Karpas-422 (cell line): ENCODE measurements around the gene PROC. TPM values are rescaled to one million over a fixed set of nuclear protein-coding genes. Genes with fewer than 3 reads are reported as not detected.

Experiments used
- DNase-seq: peaks from one replicate; pipeline ENCODE4 v3.0.0-alpha.2; 2015
- H2AFZ ChIP-seq: fragments of 200-600 bp; sonication (generic); 2 replicates; pipeline ENCODE4 v1.6.1; 2014; ENCODE audit warnings: antibody characterized with exemption, low read length, mixed read lengths
- H3K27ac ChIP-seq: fragments of 200-600 bp; sonication (generic); 2 replicates; pipeline ENCODE4 v1.5.1; 2014; ENCODE audit warnings: mild to moderate bottlenecking, low read length, moderate library complexity
- H3K27me3 ChIP-seq: fragments of 200-600 bp; sonication (generic); 2 replicates; pipeline ENCODE4 v1.6.1; 2014; ENCODE audit warnings: low read length, mixed read lengths
- H3K36me3 ChIP-seq: fragments of 200-600 bp; sonication (generic); 2 replicates; pipeline ENCODE4 v1.6.1; 2014; ENCODE audit warnings: low read length, mixed read lengths; ENCODE audit not compliant: insufficient read depth
- H3K4me1 ChIP-seq: fragments of 200-600 bp; sonication (generic); 2 replicates; pipeline ENCODE4 v1.6.1; 2014; ENCODE audit warnings: mild to moderate bottlenecking, low read length, mixed read lengths
- H3K4me2 ChIP-seq: fragments of 200-600 bp; sonication (generic); 2 replicates; pipeline ENCODE4 v1.6.1; 2014; ENCODE audit warnings: low read length, low read depth, mild to moderate bottlenecking; ENCODE audit not compliant: poor library complexity, severe bottlenecking
- H3K4me3 ChIP-seq: fragments of 200-600 bp; sonication (generic); 2 replicates; pipeline ENCODE4 v1.5.1; 2014; ENCODE audit warnings: mild to moderate bottlenecking, antibody characterized with exemption, low read length, mixed read lengths
- H3K79me2 ChIP-seq: fragments of 200-600 bp; sonication (generic); 2 replicates; pipeline ENCODE4 v1.6.1; 2014; ENCODE audit warnings: mild to moderate bottlenecking, low read length, mixed read lengths
- H3K9ac ChIP-seq: fragments of 200-600 bp; sonication (generic); 2 replicates; pipeline ENCODE4 v1.6.0; 2014; ENCODE audit warnings: low read length
- H3K9me2 ChIP-seq: fragments of 200-600 bp; sonication (generic), shearing (Covaris generic); replicated peaks from 2 replicates; pipeline ENCODE4 v1.6.0; 2014; ENCODE audit warnings: mild to moderate bottlenecking, low read length, moderate library complexity; ENCODE audit not compliant: insufficient read depth
- H3K9me3 ChIP-seq: fragments of 300-700, 200-600 bp; sonication (generic); 2 replicates; pipeline ENCODE4 v1.6.1; 2014; ENCODE audit warnings: low read length, mixed read lengths
- H4K20me1 ChIP-seq: fragments of 200-600 bp; sonication (generic); 2 replicates; pipeline ENCODE4 v1.6.1; 2014; ENCODE audit warnings: mild to moderate bottlenecking, antibody characterized with exemption, low read length, low read depth; ENCODE audit not compliant: insufficient read depth
- total RNA-seq: library from RNA; depleted of rRNA; stranded (reverse); fragments of >200 nt; shearing (Covaris generic); gene quantifications from 2 replicates; pipeline ENCODE4 v1.2.3, GENCODE V29; 2014; ENCODE audit warnings: low replicate concordance

The PROC gene
- total RNA-seq, 1 experiment from 2014 or later: not detected

- Histone ChIP-seq H3K4me1 (peaks cover 20% of the 10 kb centered on the region), H3K9ac (no peak overlapping the region), H3K9me2 (no peaks in the 10 kb centered on the region), H3K36me3 (no peaks in the 10 kb centered on the region), H4K20me1 (no peaks in the 10 kb centered on the region), H3K27ac (no peak overlapping the region), H3K9me3 (no peaks in the 10 kb centered on the region), H2AFZ (no peak overlapping the region), H3K79me2 (no peaks in the 10 kb centered on the region), H3K4me3 (no peak overlapping the region), H3K4me2 (no peak overlapping the region), H3K27me3 (no peaks in the 10 kb centered on the region)
- DNase-seq: no peak
Observed at GRCh38 chr2:127400897-127401756, 17.1 kb upstream of the PROC start.

DNA sequence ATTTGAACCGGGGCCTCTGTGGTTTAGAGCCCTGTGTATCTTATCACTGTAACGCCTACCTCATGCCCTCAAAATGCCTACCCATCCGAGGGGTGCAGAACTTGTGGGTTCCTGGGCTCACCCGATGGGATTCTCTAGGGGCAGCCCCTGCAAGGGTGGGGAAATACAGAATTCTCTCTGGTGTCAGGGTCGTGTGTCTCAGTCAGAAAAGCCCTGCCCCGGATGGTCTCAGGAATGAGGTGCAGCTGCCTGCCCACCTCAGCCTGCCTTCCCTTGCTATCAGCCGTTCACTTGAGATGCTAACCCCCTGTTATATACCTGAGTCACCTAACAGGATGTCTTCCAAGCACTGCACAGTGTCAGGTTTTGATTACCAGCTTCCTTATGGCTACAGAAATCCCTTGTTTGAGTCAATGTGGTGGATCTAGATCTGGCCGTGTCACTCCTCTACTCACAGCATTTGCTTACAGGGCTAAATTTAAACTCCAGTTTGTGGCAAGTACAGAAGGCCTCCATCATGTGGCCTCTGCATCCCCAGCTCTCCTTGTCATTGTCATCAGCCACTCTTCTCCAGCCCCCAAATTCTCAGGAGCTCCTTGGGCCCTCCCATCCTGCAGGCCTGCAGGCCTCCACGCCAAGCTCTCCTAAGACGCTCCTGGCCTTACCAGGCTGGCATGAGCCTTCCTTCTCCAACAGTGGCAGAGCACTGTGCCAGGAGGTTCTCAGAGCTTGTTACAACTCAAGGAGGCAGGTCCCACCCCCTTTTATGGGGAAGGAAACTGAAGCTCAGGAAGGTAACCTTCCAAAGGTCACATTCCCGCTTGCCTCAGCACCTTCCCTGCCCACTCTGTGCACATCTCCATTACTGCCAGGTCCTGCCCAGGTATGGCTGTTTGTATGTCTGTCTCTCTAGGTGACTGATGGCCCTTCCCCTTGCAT is 16.2 kb upstream of the PROC start:
- no peaks in the 10 kb centered on the region for H3K9me2 ChIP-seq
- no peak overlapping the region for H3K4me2 ChIP-seq
- no peaks in the 10 kb centered on the region for H3K36me3 ChIP-seq
- no peak overlapping the region for H3K27ac ChIP-seq
- no peaks in the 10 kb centered on the region for H3K9me3 ChIP-seq
- H2AFZ ChIP-seq: peak overlapping the region; percentile 64; the same call in 1 of the 2 replicates
- H3K79me2 ChIP-seq: no peaks in the 10 kb centered on the region
- H3K4me1 ChIP-seq: peaks cover 20% of the 10 kb centered on the region
- H3K4me3 ChIP-seq: no peak overlapping the region
- H4K20me1 ChIP-seq: no peaks in the 10 kb centered on the region
- peak overlapping the region; percentile 16; the same call in 1 of the 2 replicates for H3K9ac ChIP-seq
- no peaks in the 10 kb centered on the region for H3K27me3 ChIP-seq
- no peak for DNase-seq

GRCh38 chr2:127403460-127403859 is 14.8 kb upstream of the PROC start:
- Histone ChIP-seq H3K9me2 (no peaks in the 10 kb centered on the region), H3K27me3 (no peaks in the 10 kb centered on the region), H3K9ac (0 out of 2 replicates have a peak overlapping the region, but pooled peaks have one; percentile 27), H3K79me2 (no peaks in the 10 kb centered on the region), H3K36me3 (no peaks in the 10 kb centered on the region), H4K20me1 (no peaks in the 10 kb centered on the region), H3K27ac (no peak overlapping the region), H3K9me3 (no peaks in the 10 kb centered on the region), H3K4me1 (peaks cover 28% of the 10 kb centered on the region), H3K4me3 (no peak overlapping the region), H3K4me2 (no peak overlapping the region), H2AFZ (no peak overlapping the region)
- no peak for DNase-seq

DNA sequence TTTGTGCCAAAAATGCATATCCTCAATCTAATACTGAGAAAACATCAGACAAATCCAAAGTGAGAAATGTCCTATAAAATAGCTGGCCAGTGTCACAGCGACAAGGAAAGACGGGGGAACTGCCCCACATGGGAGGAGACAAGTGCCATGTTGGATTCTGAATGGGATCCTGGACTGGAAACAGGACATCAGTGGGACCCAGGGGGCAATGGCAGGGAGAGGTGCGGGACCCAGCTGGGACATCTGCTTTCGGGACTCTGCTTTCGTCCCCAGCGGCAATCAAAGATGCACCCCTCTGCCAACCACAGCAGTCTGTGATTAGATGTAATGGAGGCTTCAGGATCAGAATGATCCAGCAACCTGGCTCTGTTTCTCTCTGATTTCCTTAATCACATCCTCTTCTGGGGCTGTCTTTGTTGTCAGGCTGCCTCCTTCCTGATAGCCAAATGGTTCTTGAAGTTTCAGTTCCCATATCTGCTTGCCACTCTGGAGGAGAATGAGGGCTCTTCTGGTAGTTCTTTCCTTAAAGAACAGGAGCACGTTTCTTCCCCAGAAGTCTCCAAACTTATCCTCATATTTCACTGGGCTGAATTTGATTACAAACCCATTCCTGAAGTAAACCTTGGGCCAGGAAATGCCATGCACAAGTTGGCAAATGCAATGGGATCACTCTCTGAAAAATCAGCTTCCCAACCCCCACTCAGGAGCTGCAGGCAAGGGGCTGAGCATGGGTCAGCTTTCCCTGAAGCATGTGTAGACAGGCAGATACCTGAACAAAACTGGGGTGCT is 13.6 kb upstream of the PROC start:
- Histone ChIP-seq H2AFZ (no peak overlapping the region), H3K4me1 (peaks cover 28% of the 10 kb centered on the region), H3K9me2 (no peaks in the 10 kb centered on the region), H3K9me3 (no peaks in the 10 kb centered on the region), H3K4me3 (no peak overlapping the region), H3K9ac (no peak overlapping the region), H3K27ac (no peak overlapping the region), H3K4me2 (no peak overlapping the region), H3K79me2 (no peaks in the 10 kb centered on the region), H3K27me3 (no peaks in the 10 kb centered on the region), H3K36me3 (no peaks in the 10 kb centered on the region), H4K20me1 (no peaks in the 10 kb centered on the region)
- DNase-seq: peak; percentile 54

- Histone ChIP-seq H3K27ac (no peak overlapping the region), H4K20me1 (no peaks in the 10 kb centered on the region), H3K4me1 (peaks cover 28% of the 10 kb centered on the region), H3K9me2 (no peaks in the 10 kb centered on the region), H3K4me3 (no peak overlapping the region), H3K27me3 (no peaks in the 10 kb centered on the region), H3K9ac (no peak overlapping the region), H3K79me2 (no peaks in the 10 kb centered on the region), H2AFZ (no peak overlapping the region), H3K36me3 (no peaks in the 10 kb centered on the region), H3K9me3 (no peaks in the 10 kb centered on the region), H3K4me2 (no peak overlapping the region)
- DNase-seq: no peak
Observed at GRCh38 chr2:127405255-127405610, 13.0 kb upstream of the PROC start.

DNA sequence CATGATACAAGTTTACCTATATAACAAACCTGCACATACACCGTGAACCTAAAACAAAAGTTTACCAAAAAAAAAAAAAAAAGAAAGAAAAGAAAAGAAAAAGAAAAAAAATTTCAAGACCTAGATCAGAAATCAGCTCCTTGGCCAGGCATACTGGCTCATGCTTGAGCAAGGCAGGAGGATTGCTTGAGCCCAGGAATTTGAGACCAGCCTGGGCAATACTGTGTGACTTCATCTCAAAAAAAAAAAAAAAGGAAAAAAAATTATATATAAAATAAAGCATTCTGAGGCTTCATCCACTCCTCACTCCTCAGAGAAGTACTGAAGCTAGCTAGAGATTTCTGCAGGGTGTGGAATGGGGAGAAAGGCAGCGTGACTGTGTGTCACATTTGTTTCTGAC is 11.8 kb upstream of the PROC start:
- Histone ChIP-seq H3K36me3 (no peaks in the 10 kb centered on the region), H3K9me2 (no peaks in the 10 kb centered on the region), H4K20me1 (no peaks in the 10 kb centered on the region), H3K79me2 (no peaks in the 10 kb centered on the region), H3K4me3 (no peak overlapping the region), H3K27me3 (no peaks in the 10 kb centered on the region), H3K27ac (no peak overlapping the region), H3K4me2 (no peak overlapping the region), H3K4me1 (peaks cover 37% of the 10 kb centered on the region), H3K9me3 (no peaks in the 10 kb centered on the region), H2AFZ (no peak overlapping the region), H3K9ac (no peak overlapping the region)
- DNase-seq: no peak

DNA sequence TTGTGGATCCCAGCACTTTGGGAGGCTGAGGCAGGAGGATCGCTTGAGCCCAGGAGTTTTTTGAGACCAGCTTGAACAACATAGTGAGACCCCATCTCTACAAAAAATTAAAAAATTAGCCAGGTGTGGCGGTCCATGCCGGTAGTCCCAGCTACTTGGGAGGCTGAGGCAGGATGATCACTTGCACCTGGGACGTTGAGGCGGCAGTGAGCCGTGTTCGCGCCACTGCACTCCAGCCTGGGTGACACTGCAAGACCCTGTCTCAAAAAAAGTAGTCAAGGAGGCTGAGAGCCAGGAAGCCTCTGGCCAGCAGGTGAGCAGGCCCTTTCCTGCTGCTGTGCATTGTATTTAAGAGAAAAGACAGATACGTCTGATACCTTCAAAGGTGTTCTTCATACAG is 11.1 kb upstream of the PROC start:
- no peak overlapping the region for H2AFZ ChIP-seq
- no peak overlapping the region for H3K9ac ChIP-seq
- no peak overlapping the region for H3K4me3 ChIP-seq
- no peaks in the 10 kb centered on the region for H3K27me3 ChIP-seq
- no peak overlapping the region for H3K4me2 ChIP-seq
- no peaks in the 10 kb centered on the region for H4K20me1 ChIP-seq
- H3K9me3 ChIP-seq: no peaks in the 10 kb centered on the region
- no peaks in the 10 kb centered on the region for H3K79me2 ChIP-seq
- no peaks in the 10 kb centered on the region for H3K36me3 ChIP-seq
- H3K4me1 ChIP-seq: peaks cover 32% of the 10 kb centered on the region
- H3K9me2 ChIP-seq: no peaks in the 10 kb centered on the region
- H3K27ac ChIP-seq: no peak overlapping the region
- no peak for DNase-seq
